Activated CD4-positive, alpha-beta T cell treated with anti-CD3 and anti-CD28 coated beads, Interleukin-2, amount 10 ng/mL, durations not matched to agents 7 days and 5 days (primary cell): ENCODE results near the gene ATP5F1C. TPM values are rescaled to one million over a fixed set of nuclear protein-coding genes. Genes with fewer than 3 reads are reported as not detected.

Experiments
- total RNA-seq, 2 experiments: library from RNA; stranded (reverse); gene quantifications; one replicate each; pipeline ENCODE4 v1.2.3, GENCODE V29; 2021

The ATP5F1C gene
- total RNA-seq, 2 experiments from 2014 or later = 256 to 286 TPM

Other genes with a start within 250 kb of the ATP5F1C start
- gene ITIH5, start 121.2 kb upstream of the ATP5F1C start, total RNA-seq = not detected
- not detected for gene ITIH2, start 84.9 kb upstream of the ATP5F1C start, total RNA-seq
- gene KIN, start 184 bp upstream of the ATP5F1C start, total RNA-seq = 10 to 100 TPM; 12.9 to 14.8 TPM
- gene TAF3, start 30.3 kb downstream of the ATP5F1C start, total RNA-seq = 10 to 100 TPM; 13.9 to 16.4 TPM